ENCODE measurements around the gene REPS1.
"Not testable (repeated sequence)": the region's sequence is repeated elsewhere in the genome, so short reads cannot be mapped to it uniquely, and the experiment has no call there.

REPS1 gene, protein sequence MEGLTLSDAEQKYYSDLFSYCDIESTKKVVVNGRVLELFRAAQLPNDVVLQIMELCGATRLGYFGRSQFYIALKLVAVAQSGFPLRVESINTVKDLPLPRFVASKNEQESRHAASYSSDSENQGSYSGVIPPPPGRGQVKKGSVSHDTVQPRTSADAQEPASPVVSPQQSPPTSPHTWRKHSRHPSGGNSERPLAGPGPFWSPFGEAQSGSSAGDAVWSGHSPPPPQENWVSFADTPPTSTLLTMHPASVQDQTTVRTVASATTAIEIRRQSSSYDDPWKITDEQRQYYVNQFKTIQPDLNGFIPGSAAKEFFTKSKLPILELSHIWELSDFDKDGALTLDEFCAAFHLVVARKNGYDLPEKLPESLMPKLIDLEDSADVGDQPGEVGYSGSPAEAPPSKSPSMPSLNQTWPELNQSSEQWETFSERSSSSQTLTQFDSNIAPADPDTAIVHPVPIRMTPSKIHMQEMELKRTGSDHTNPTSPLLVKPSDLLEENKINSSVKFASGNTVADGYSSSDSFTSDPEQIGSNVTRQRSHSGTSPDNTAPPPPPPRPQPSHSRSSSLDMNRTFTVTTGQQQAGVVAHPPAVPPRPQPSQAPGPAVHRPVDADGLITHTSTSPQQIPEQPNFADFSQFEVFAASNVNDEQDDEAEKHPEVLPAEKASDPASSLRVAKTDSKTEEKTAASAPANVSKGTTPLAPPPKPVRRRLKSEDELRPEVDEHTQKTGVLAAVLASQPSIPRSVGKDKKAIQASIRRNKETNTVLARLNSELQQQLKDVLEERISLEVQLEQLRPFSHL

DNA sequence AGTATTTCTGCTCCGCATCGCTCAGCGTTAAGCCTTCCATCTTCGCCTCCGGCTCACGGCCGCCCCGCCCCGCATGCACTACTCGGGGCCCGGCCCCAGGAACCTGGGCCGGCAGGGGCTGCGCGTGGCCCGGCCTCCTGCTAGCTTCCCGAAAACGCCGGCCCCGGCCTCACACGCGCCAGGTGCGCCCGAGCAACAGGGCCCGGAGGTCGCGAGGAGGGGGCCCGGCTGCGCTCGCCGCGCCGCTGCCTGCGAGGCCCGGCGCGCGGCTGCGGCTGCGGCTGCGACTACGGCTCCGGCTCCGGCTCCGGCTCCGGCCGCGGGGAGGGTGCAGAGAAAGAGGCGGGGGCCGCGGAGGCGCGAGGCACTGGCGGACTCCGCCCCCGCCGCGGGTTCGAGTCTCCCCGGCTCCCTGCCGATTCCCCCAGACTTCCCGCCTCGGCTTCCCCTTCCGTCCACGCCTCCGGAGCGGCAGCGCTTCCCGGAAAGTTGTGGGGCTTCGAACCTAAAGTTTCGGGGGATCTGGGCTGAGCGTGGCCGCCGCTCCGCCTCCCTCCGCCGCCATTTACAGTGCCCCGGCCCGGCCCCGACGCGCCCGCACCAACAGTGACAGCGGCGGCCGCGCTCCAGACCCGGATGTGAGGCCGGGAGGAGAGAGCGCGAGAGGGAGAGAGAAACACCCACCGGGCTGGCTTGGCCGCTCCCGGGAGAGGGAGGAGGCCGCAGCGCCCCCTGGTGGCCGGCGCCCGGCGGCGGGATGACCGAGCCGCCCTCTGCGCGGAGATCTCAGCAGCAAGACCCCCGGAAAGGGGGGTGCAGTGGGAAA, at the start of gene REPS1:
Gene REPS1 (minus strand): TSS at position 611 of the 826 bp plus-strand sequence. CDS start 571 bp downstream, at position 40.
- DNase-seq (ENCODE audit: low spot score in 2 of 2) (peak; percentile 82 to 86), ATAC-seq (replicated peaks; ENCODE audit: extremely low read depth, poor library complexity, severe bottlenecking) (peak; percentile 89)
- no peaks in the 10 kb centered on the region for H3K9me3 Mint-ChIP-seq
- peak within 1 kb of the TSS; percentile 91 for H3K4me3 Mint-ChIP-seq
- H3K27me3 Mint-ChIP-seq: peaks cover 1% of the 10 kb centered on the region
- peaks cover 8% of the 10 kb centered on the region for H3K4me1 Mint-ChIP-seq
- peaks cover 11% of the 10 kb centered on the region for H3K36me3 Mint-ChIP-seq (ENCODE audit: insufficient read depth)
- H3K27ac Mint-ChIP-seq (ENCODE audit: low read depth): peak within 1 kb of the TSS; percentile 87

DNA sequence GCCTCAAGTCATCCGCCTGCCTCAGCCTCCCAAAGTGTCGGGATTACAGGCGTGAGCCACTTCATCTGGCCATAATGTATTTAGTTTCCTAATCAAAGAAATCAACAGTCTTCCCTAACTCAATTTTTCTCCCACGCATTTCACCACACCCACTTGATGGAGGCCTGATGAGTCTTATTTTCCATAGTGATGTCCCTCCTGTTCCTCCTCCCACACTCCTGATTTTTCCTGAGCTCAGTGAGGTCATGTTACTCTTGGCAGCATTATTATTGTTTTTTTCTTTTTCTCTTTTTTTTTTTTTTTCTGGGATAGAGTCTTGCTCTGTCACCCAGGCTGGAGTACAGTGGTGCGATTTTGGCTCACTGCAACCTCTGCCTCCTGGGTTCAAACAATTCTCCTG, 49.4 kb upstream of the REPS1 start:
- peaks cover 47% of the 10 kb centered on the region for H3K36me3 Mint-ChIP-seq (ENCODE audit: insufficient read depth)

DNA sequence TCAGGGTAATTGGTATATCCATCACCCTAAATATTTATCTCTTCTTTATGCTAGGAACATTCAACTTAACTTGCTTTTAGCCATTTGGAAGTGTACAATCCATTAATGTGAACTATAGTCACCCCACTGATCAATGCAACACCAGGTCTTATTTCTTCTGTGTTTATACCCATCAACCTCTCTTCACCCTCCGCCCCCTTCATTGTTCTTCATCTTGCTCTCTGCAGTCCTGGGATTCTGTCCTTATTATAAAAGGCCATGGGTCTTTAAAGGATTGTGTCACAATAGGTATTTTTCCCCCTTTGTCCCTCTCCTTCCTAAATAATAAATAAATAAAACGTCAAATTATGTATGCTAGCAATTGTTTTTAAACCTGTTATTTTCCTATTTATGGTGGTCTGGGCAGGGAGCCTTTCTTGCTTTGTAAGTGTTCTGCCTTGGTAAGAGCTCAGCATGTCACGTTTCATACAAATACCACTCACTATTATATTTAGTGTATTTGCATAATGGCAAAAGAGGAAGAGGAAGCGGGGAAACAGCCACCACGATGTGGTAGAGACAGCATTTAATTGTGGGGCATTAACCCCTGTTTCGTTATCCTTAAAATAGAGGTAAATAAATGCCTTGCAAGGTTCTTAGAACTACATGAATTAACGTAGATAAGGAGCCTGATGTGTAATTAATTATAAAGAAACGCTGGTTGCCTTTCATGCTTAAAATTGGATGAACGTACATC, 42.3 kb upstream of the REPS1 start:
- Mint-ChIP-seq H3K27me3 (no peaks in the 10 kb centered on the region), H3K9me3 (no peaks in the 10 kb centered on the region), H3K27ac (ENCODE audit: low read depth) (no peak overlapping the region), H3K4me3 (no peak overlapping the region), H3K36me3 (ENCODE audit: insufficient read depth) (peaks cover 14% of the 10 kb centered on the region), H3K4me1 (peaks cover 28% of the 10 kb centered on the region)
- peak; percentile 52 for ATAC-seq (replicated peaks; ENCODE audit: extremely low read depth, poor library complexity, severe bottlenecking)
- no peak for DNase-seq (ENCODE audit: low spot score in 2 of 2)

More for the DNA sequence above, 49.4 kb upstream of the REPS1 start:
- no peaks in the 10 kb centered on the region for H3K27me3 Mint-ChIP-seq
- H3K27ac Mint-ChIP-seq (ENCODE audit: low read depth): no peak overlapping the region
- H3K9me3 Mint-ChIP-seq: no peaks in the 10 kb centered on the region
- H3K4me1 Mint-ChIP-seq: peaks cover 29% of the 10 kb centered on the region
- ATAC-seq (replicated peaks; ENCODE audit: extremely low read depth, poor library complexity, severe bottlenecking) (no peak), DNase-seq (ENCODE audit: low spot score in 2 of 2) (no peak)
- H3K4me3 Mint-ChIP-seq: no peak overlapping the region

DNA sequence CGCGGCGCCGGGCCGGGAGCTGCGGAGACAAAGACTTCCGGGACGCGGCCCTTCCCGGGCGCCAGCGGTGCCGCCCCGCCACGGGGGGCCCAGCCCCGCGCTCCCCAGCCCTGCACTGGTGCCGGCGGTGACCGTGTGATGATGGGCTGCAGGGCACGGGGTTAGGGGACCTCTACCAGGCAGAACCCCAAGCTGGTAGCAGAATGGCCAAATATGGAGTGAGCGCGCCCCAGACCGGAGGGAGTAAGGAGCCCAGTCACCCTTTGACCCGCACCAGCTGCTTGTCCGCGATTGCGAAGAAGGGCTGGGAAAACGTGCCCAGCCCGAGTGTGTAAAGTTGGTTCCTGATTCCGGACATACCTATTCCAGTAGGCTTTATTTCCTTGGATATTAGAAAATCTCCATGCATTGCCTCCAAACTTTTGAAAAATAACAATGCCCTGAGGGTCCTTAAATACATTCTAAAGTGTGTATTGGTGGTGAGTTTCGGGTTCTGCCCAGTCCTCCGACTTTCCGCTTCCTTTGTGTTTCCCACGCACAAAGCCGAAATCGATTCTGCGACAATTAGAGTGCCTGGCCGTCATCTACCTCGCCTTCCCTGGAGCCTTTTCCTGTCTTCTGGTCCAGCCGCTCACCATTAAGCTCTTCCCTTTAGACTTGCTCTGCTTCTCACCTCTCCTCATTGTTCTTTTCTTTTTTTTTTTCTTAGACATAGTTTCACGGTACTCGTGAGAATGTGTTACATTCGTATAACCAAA, 41.6 kb upstream of the REPS1 start:
- DNase-seq (ENCODE audit: low spot score in 2 of 2): no peak
- no peaks in the 10 kb centered on the region for H3K9me3 Mint-ChIP-seq
- ATAC-seq (replicated peaks; ENCODE audit: extremely low read depth, poor library complexity, severe bottlenecking): peak; percentile 1
- H3K4me3 Mint-ChIP-seq: no peak overlapping the region
- H3K4me1 Mint-ChIP-seq: peaks cover 28% of the 10 kb centered on the region
- H3K36me3 Mint-ChIP-seq (ENCODE audit: insufficient read depth): peaks cover 9% of the 10 kb centered on the region
- no peak overlapping the region for H3K27ac Mint-ChIP-seq (ENCODE audit: low read depth)
- no peaks in the 10 kb centered on the region for H3K27me3 Mint-ChIP-seq

DNA sequence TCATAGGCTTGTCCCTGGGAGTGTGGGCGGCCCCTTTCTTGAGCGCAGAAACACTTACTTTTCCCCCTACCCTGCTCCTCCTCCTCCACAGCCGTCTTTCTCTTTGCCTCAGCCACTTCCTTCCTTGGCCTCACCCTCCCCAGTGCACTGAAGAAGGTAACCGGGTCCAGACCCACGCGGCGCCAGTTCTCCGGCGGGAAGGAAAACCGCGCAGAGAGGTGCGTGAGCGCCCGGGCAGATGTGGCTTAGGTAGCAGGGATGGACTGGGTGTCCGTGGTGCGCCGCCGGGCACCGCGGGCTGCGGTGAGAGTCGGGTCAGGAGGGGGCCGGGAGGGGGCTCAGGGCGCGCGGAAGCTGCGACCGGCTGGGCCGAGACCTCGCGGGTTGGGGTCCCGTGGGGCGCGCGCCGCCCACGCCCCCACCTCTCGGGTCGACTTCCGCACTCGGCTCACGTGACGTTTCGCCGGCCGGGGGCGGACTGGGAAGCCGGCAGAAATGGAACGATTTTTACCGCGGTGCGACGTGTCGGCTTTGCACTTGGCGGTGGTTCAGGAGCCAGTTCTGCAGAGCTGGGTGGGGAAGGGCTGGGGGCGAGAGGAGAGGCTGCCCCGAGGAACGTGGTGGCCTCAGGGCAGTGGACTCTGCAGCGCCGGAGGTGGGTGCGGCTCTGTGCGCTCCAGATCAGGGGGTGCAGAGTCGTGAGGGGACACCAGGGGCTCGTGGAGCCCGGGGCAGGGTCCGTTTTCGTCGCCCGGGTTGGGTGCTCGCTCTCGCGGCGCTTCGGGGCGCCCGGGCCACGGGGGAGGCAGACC, 40.8 kb upstream of the REPS1 start, which contains the start of gene ABRACL:
Gene ABRACL (plus strand): TSS at position 88 of the 812 bp plus-strand sequence. CDS start 5,416 bp downstream, outside the sequence.
- ATAC-seq (replicated peaks; ENCODE audit: extremely low read depth, poor library complexity, severe bottlenecking): peak; percentile 79
- Mint-ChIP-seq H3K4me3 (no peak within 1 kb of the TSS), H3K27ac (ENCODE audit: low read depth) (peak within 1 kb of the TSS; percentile 95), H3K27me3 (no peaks in the 10 kb centered on the region), H3K9me3 (no peaks in the 10 kb centered on the region), H3K36me3 (ENCODE audit: insufficient read depth) (peaks cover 5% of the 10 kb centered on the region), H3K4me1 (peaks cover 27% of the 10 kb centered on the region)
- peak; percentile 42 to 49 for DNase-seq (ENCODE audit: low spot score in 2 of 2)

DNA sequence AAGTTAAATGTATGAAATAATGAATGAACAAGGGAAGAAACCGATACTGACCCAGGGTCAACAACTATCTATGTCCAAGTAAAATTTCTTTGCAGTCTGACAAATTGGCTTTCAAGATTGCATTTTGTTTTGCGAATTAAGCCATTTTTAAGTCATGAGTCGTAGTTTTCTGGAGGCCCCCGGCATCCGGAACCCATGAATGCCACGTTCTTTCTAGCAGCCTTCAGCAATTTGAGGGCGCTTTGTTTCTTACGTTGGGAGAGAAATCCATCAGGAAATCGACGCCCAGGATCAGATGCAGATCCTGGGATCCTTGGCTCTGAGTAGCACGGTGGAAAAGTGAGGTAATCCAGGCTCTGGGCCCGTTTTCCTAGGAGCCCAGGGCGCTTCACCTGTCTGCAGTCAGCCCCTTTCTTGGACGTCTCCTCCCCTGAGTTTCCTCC, 40.2 kb upstream of the REPS1 start:
- no peaks in the 10 kb centered on the region for H3K27me3 Mint-ChIP-seq
- ATAC-seq (replicated peaks; ENCODE audit: extremely low read depth, poor library complexity, severe bottlenecking): peak; percentile 2
- H3K9me3 Mint-ChIP-seq: no peaks in the 10 kb centered on the region
- no peak overlapping the region for H3K4me3 Mint-ChIP-seq
- DNase-seq (ENCODE audit: low spot score in 2 of 2): no peak
- peak overlapping the region; percentile 95 for H3K27ac Mint-ChIP-seq (ENCODE audit: low read depth)
- peaks cover 2% of the 10 kb centered on the region for H3K36me3 Mint-ChIP-seq (ENCODE audit: insufficient read depth)
- H3K4me1 Mint-ChIP-seq: peaks cover 21% of the 10 kb centered on the region

DNA sequence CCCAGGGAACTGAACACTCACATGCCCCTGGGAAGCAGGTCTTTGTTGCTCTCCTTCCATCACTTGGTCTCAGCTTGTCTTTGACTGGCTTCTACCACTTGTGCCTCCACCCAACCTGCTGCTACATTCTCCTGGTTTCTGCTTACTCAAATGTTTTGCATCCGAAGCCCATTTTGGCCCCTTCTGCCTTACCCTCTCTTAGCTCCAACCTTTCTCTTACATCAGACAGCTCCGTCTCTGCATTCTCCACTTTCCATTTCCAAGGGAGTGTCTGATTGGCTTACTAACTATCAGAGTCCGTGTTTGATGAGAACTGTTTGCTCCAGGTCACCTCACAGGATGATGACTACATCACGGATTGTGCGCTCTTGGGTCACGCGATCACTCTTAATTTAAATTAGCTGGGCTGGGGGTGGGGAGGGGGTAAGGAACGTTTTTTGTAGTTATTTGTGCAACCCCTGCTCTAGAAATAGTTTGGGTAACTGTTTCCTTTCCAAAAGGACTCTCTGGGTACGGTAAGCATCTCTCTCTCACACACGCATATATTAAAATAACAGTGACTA, 39.6 kb upstream of the REPS1 start:
- Mint-ChIP-seq H3K27me3 (no peaks in the 10 kb centered on the region), H3K27ac (ENCODE audit: low read depth) (peak overlapping the region; percentile 95), H3K36me3 (ENCODE audit: insufficient read depth) (peaks cover 2% of the 10 kb centered on the region), H3K9me3 (no peaks in the 10 kb centered on the region), H3K4me1 (peaks cover 16% of the 10 kb centered on the region), H3K4me3 (no peak overlapping the region)
- DNase-seq (ENCODE audit: low spot score in 2 of 2) (no peak), ATAC-seq (replicated peaks; ENCODE audit: extremely low read depth, poor library complexity, severe bottlenecking) (no peak)

DNA sequence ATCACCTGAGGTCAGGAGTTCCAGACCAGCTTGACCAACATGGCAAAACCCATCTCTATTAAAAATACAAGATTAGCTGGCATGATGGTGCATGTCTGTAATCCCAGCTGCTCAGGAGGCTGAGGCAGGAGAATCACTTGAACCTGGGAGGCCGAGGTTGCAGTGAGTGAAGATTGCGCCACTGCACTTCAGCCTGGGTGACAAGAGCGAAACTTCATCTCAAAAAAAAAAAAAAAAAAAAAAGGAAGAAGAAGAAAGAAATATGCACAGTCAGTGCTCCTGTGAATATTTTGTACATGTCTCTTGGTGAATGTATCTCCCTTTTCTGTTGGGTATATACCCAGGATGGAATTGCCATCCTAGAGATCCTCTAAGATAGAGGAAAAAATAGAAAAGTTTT, 37.4 kb upstream of the REPS1 start:
- not testable (repeated sequence) for H3K4me3 Mint-ChIP-seq; ATAC-seq (replicated peaks; ENCODE audit: extremely low read depth, poor library complexity, severe bottlenecking)

DNA sequence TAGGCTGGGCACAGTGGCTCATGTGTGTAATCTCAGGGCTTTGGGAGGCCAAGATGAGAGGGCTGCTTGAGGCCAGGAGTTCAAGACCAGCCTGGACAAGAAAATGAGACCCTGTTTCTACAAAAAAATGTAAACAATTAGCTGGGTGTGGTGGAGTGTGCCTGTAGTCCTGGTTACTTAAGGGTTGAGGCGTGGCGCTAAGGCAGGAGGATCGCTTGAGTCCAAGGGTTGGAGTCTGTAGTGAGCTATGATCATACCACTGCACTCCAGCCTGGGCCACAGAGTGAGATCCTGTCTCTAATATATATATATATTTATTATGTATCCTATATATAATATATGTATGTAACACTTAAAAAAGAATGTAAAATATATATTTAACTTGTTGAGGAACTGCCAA, 32.6 kb upstream of the REPS1 start:
- ATAC-seq (replicated peaks; ENCODE audit: extremely low read depth, poor library complexity, severe bottlenecking) (no peak), DNase-seq (ENCODE audit: low spot score in 2 of 2) (no peak)
- no peaks in the 10 kb centered on the region for H3K4me1 Mint-ChIP-seq
- peaks cover 1% of the 10 kb centered on the region for H3K36me3 Mint-ChIP-seq (ENCODE audit: insufficient read depth)
- H3K4me3 Mint-ChIP-seq: no peak overlapping the region
- no peak overlapping the region for H3K27ac Mint-ChIP-seq (ENCODE audit: low read depth)
- H3K9me3 Mint-ChIP-seq: no peaks in the 10 kb centered on the region
- no peaks in the 10 kb centered on the region for H3K27me3 Mint-ChIP-seq

More for the DNA sequence above, 37.4 kb upstream of the REPS1 start:
- H3K36me3 Mint-ChIP-seq (ENCODE audit: insufficient read depth); H3K9me3 Mint-ChIP-seq; DNase-seq (ENCODE audit: low spot score in 2 of 2); H3K27me3 Mint-ChIP-seq; H3K27ac Mint-ChIP-seq (ENCODE audit: low read depth): not testable (repeated sequence)
- peaks cover 12% of the 10 kb centered on the region for H3K4me1 Mint-ChIP-seq

DNA sequence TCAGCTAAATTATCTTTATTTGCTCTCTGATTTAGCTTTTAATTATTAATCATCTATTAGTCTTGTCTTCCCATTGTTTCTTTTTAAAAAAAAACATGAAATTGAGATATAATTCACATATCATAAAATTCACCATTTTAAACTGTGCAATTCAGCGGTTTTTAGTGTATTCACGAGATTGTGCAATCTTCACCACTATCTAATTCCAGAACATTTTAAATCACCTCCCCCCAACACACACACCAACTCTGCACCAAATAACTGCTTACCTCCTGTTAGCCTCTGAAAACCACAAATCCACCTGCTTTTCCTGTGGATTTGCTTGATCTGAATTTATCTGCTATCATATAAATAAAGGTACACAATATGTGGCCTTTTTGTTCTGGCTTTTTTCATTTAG, 31.7 kb upstream of the REPS1 start:
- Mint-ChIP-seq H3K36me3 (ENCODE audit: insufficient read depth) (peaks cover 1% of the 10 kb centered on the region), H3K27ac (ENCODE audit: low read depth) (no peak overlapping the region), H3K4me1 (no peaks in the 10 kb centered on the region), H3K9me3 (no peaks in the 10 kb centered on the region), H3K27me3 (peaks cover under 1% of the 10 kb centered on the region), H3K4me3 (no peak overlapping the region)
- no peak for ATAC-seq (replicated peaks; ENCODE audit: extremely low read depth, poor library complexity, severe bottlenecking)
- no peak for DNase-seq (ENCODE audit: low spot score in 2 of 2)
